NCI-H2107 (cell line): ENCODE data around the gene ASXL2.
"Not testable (repeated sequence)": the region's sequence is repeated elsewhere in the genome, so short reads cannot be mapped to it uniquely, and the experiment has no call there.

Experiments
- DNase-seq: peaks from one replicate; lab custom pipeline; 2025; lab: John Stamatoyannopoulos, UW

ASXL2 gene

DNA sequence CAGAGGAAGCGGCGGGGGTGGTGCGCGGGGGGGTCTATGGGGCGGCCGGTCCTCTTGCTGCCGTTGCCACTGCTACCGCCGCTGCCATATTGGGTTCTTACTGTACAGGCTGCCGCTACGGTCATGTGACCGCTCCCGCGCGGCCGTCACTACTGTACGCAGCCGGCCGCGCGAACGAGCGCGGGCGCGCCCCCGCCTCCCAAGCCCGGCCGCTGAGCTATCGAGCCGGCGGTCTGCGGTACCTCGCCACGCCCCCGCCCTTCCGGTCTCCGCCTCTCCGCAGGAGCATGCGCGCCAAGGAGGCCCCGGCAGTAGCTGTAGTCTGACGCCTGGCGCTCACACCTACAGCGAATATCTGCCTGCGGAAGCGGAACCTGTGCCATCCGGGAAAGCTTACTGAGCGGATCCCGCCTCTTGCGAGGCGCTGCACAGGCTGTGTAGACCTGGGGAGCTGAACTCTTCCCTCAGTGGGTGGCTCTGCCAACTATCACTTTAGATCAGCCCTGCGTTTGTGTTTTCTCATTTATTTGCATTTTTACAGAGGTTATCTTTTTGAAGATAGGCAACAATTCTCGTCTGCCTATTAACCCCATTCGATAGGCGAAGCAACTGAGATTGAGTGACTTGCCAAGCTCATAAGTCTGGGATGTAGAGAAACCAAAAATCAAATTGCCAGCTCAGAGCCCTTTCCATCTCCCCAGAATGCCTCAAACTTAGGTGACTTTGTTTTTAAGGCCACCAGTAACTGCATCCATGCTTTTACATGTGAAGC, at the start of gene ASXL2:
TSS of gene ASXL2 (minus strand) at position 127 of the 772 bp plus-strand sequence. CDS start 265 bp downstream, outside the sequence.
- peak; percentile 94 for DNase-seq

DNA sequence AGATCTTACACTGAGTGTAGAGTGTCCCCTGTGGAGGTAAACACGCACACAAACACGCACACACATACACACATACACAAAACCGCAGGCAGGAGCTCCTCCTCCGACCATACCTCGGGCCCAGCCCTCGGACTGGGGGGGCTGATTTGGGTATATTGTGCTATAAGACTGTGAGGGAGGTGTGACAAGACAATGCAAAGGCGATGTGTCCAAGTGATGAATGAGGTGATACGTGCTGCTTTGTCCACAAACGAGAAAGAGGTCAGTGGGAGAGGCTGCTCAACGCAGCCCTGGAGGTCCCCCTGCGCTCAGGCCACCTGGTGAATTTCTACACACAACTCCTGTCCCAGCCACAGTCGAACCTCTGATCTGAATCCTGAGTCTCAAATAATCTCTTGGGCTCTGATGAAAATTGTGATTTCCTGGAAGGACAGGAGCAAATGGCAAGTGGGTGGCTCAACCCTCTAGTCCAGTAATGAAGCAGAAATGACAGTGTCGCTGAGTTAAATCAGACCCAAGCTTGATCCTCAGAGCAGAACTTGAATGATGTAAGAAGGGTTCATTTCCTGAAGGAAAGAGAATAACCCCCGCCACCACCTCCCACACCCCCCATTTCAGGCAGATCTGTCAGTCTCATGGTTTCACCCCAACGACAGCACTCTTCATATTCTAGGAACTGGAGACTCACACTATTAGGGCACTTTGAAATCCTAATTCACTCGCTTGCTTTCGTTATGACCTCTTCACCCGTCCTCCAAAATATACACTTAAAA, 48.9 kb upstream of the ASXL2 start:
- DNase-seq, result no peak

DNA sequence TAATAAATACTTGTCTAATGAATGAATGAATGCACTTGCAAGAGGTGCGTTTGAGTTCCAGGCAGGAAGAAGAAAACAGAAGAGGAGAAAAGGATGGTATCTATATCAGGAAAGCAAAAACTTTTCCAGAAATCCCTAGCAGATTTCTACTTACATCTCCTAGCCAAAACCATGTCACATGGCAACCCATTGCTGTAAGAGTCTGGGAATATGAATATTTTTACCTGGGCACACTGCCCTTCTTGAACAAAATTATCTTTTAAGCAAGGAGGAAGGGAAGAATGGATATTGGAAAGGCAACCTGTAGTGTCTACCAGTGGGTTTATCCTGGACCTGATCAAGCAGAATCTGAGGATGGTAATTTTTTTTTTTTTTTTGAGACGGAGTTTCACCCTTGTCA, 44.2 kb upstream of the ASXL2 start:
- no peak for DNase-seq

DNA sequence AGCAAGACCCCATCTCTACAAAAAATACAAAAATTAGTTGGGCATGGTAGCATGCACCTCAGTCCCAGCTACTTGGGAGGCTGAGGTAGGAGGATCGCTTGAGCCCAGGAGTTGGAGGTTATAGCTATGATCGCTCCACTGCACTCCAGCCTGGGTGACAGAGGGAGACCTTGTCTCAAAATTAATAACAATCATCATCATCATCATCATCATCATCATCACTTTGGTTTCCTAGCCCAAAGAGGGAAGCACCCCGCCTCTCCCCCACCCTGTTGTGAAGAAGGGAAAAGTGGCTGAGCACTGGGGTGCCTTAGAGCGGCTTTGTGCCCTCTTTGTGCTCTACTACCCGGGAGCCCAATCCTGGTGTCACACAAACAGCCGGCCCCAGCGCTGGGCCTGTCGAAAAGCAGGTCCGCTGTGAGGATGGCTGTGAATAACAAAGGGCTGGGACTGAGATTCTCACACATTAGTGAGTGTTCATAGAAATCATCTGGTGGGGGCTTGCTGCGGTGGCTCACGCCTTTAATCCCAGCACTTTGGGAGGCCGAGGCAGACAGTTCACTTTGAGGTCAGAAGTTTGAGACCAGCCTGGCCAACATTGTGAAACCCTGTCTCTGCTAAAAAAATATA, 42.6 kb upstream of the ASXL2 start:
- no peak for DNase-seq

DNA sequence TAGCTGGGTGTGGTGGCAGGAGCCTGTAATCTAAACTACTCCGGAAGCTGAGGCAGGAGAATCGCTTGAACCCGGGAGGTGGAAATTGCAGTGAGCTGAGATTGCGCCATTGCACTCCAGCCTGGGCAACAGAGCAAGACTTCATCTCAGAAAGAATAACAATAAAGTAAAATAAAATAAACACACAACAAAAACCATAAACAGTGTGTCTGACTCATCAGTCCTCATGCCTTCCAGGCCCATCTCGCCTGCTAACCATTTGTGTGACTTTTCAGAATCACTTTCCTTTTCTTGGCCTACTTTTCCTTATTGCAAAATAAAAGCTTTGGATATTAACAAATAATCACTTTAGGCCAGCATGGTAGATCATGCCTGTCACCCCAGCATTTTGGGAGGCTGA, 42.0 kb upstream of the ASXL2 start:
- DNase-seq, result no peak

DNA sequence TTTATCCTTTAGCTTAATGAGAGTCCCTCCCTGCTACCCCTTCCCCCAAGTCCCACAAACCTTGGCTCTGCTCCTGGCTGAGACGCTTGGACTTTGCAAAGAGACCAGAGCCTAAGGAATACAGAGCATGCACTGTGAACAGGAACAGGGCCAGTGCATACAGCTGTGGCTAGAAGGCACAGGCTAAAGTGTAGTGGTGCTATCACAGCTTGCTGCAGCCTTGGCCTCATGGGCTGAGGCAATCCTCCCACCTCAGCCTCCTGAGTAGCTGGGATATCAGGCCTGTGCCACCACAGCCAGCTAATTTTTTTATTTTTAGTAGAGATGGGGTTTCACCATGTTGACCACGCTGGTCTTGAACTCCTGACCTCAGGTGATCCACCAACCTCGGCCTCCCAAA, 39.5 kb upstream of the ASXL2 start:
- DNase-seq, result no peak

DNA sequence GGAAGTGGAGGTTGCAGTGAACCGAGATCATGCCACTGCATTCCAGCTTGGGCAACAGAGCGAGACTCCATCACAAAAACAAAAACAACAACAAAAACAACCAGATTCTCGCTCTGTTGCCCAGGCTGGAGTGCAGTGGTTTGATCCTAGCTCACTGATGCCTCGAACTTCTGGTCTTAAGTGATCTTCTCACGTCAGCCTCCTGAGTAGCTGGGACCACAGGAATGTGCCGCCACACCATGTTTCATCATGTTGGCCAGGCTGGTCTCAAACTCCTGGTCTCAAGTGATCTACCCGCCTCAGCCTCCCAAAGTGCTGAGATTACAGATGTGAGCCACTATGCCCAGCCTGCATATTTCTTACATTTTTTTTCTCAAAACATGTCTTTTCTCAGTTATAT, 39.1 kb upstream of the ASXL2 start:
- not testable (repeated sequence) for DNase-seq

DNA sequence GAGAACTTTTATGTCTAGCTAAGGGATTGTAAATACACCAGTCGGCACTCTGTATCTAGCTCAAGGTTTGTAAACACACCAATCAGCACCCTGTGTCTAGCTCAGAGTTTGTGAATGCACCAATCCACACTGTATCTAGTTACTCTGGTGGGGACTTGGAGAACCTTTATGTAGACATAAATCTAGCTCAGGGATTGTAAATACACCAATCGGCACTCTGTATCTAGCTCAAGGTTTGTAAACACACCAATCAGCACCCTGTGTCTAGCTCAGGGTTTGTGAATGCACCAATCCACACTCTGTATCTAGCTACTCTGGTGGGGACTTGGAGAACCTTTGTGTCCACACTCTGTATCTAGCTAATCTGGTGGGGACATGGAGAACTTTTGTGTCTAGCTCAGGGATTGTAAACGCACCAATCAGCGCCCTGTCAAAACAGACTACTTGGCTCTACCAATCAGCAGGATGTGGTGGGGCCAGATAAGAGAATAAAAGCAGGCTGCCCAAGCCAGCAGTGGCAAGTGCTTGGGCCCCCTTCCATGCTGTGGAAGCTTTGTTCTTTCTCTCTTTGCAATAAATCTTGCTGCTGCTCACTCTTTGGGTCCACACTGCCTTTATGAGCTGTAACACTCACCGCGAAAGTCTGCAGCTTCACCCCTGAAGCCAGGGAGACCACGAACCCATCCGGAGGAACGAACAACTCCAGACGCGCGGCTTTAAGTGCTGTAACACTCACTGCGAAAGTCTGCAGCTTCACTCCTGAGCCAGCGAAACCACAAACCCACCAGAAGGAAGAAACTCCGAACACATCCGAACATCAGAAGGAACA, 37.9 kb upstream of the ASXL2 start:
- not testable (repeated sequence) for DNase-seq

DNA sequence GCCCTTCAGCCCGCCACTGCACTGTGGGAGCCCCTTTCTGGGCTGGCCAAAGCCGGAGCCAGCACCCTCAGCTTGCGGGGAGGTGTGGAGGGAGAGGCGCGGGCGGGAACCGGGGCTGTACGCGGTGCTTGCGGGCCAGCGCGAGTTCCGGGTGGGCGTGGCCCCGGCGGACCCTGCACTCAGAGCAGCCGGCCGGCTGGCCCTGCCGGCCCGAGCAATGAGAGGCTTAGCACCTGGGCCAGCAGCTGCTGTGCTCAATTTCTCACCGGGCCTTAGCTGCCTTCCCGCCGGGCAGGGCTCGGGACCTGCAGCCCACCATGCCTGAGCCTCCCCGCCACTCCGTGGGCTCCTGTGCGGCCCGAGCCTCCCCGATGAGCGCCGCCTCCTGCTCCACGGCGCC, 37.1 kb upstream of the ASXL2 start:
- DNase-seq, result not testable (repeated sequence)

DNA sequence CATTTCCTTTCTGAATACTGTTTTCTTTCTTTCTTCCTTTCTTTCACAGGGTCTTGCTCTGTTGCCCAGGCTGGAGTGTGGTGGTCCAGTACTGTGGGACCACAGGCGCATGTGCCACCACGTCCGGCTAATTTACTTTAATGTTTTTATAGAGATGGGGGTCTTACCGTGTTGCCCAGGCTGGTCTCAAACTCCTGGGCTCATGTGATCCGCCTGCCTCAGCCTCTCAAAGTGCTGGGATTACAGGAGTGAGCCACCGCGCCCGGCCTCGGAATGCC, 35.3 kb upstream of the ASXL2 start:
- DNase-seq, result not testable (repeated sequence)

DNA sequence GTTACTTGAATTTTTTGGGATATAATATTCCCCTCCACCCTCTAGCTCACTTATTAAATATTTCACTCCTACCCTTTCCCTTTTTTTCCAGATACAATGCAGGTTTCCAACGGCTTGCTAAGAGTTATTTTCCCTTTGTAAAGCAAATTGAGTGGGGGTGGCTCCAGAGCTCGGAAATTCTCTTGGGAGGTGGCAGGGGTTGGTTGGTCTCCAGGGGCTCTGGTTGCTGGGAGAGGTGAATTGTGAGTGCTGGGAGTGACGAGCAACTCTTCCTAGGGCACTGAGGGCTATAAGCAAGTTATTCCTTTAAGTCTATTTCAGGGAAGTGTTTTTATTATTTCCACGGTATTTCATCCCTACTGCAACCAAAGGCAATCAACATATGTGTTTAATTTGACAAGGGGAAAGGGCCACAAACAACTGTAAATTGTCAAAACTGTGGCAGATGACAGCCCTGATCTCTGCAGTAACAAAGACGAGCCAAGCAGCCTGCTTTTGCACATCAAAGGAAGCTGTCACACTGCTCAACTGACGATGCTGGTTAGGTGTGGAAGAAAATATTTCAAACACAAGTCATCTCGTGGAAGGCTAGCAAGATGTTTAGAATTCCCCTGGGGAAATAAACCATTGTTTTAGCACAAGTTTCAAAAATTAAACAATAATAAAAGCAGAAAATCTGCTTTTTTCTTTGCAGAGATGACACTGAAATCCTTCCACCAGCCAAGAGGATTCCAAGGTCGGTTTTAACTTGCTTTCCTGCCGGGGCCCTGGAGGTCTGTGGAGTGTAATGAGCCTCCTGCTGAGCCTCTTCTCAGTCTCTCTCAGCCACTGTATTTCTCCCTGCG, 34.8 kb upstream of the ASXL2 start:
- peak; percentile 14 for DNase-seq

DNA sequence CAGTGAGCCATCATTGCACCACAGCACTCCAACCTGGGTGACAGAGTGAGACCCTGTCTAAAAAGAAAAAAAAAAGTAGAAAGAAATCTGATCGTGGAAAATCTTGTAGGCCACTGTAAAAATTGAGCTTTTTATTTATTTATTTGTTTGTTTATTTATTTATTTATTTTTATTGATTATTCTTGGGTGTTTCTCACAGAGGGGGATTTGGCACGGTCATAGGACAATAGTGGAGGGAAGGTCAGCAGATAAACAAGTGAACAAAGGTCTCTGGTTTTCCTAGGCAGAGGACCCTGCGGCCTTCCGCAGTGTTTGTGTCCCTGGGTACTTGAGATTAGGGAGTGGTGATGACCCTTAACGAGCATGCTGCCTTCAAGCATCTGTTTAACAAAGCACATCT, 31.3 kb upstream of the ASXL2 start:
- not testable (repeated sequence) for DNase-seq

DNA sequence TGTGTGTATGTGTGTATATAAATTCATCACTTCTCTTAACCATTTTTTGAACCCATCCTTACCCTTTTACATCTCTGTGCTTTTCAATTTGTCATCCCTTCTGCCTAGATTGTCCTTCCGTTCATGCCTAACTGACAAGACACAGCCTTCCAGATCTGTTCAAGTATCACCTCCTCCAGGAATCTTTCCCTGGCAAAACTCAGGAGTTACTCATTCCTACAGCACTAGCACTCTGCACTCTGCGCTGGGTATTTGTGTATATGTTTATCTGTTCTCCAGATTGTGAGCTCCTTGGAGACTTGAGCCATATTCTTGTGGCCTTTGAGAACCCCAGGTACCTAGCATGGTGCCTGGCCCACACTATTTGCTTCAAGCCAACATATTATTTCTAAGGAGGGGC, 26.8 kb upstream of the ASXL2 start:
- no peak for DNase-seq

DNA sequence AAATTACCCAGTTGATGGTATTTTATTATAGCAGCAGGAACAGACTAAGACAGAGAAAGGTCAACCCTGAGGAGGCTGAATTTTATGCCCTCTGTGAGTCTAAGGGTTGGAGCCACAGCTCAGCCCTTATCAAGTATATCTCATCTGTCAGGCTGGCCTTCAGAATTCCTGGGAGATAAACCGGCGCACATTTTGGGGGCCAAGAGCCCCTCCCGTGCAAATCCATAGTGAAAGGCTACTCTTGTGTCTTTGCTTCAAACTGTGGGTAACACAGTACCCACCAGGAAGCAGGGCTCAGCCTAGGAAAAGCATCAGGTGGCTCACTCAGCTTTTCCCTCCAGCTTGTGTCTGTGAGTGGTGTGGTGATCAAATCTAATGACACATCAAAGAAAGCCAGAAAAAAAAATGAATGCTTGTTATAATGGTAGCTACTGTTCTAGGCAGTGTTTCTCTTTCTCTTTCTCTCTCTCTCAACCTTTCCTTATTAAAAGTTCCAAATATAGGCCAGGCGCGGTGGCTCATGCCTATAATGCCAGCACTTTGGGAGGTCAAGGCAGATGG, 25.0 kb upstream of the ASXL2 start:
- no peak for DNase-seq

DNA sequence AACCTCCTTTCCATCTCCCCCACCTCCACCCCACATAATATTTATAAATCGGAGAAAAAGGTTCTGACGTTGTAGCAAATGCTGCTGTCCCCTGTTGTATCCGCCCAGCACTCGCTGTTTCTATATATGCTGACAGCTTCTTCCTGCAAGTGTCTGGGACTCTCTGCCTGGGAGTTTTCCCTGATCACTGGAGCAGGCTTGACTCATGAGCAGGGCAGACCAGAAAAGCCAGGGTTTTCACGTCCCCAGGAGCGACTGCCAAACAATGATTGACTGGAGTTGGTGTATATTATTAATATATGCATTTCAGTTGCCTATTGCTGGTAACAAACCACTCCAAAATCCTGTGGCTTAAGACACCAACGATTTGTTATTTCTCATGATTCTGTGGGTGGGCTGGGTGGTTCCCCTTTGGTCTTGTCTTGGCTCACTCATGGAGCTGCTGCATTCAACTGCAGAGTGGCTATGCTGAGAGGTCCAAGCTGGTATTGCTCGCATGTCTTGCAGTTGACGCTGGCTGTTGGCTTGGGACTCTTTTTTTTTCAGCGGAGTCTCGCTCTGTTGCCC, 21.2 kb upstream of the ASXL2 start:
- DNase-seq, result no peak

DNA sequence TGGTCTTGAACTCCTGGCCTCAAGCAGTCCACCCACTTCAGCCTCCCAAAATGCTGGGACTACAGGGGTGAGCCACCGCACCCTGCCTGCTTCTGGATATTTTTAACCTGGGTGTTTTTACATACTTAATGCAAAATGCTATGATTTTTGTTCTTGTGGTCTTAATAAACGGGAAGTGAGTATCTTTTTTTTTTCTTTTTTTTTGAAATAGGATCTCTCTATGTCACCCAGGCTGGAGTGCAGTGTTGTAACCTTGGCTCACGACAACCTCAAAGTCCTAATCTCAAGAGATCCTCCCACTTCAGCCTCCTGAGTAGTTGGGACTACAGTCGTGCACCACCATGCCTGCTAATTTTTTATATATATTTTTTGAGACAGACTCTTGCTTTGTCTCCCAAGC, 19.2 kb upstream of the ASXL2 start:
- DNase-seq, result no peak

DNA sequence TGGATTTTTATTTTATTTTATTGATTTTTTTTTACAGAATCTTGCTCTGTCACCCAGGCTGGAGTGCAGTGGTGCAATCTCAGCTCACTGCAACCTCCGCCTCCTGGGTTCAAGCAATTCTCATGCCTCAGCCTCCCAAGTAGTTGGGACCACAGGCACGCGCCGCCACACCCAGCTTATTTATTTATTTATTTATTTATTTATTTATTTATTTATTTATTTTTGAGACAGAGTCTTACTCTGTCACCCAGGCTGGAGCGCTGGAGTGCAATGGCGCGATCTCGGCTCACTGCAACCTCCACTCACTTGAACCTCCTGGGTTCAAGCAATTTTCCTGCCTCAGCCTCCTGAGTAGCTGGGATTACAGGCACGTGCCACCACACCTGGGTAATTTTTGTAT, 18.0 kb upstream of the ASXL2 start:
- not testable (repeated sequence) for DNase-seq

DNA sequence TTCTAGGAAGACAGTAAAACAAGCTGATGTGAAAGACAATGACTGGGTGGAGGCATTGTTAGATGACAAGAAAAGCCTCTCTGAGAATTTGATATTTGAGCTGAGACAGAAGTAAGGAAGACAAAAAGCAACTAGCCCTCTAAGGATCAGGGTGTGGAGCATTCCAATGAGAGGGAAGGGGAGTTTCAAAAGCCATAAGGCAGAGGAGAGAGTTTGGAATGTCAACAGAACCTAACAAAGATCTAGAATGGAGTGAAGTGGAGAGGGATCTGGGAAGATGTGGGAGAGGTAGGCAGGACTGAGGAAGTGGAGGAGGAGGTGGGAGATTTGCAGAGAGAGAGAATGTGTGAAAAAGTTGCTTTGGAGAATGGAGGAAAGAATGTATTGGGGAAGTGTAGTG, 17.3 kb upstream of the ASXL2 start:
- DNase-seq, result no peak

DNA sequence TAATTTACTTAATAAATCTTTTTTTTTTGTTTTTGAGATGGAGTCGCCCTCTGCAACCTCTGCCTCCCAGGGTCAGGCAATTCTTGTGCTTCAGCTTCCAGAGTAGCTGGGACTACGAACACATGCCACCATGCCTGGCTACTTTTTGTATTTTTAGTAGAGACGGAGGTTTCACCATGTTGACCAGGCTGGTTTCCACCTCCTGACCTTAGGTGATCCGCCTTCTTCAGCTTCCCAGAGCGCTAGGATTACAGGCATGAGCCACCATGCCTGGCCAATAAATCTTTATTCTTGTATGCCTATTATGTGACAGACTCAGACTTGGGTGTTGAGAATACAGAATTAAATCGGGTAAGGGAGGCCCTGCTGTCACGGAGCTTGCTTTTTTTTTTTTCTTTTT, 16.7 kb upstream of the ASXL2 start:
- DNase-seq, result no peak

DNA sequence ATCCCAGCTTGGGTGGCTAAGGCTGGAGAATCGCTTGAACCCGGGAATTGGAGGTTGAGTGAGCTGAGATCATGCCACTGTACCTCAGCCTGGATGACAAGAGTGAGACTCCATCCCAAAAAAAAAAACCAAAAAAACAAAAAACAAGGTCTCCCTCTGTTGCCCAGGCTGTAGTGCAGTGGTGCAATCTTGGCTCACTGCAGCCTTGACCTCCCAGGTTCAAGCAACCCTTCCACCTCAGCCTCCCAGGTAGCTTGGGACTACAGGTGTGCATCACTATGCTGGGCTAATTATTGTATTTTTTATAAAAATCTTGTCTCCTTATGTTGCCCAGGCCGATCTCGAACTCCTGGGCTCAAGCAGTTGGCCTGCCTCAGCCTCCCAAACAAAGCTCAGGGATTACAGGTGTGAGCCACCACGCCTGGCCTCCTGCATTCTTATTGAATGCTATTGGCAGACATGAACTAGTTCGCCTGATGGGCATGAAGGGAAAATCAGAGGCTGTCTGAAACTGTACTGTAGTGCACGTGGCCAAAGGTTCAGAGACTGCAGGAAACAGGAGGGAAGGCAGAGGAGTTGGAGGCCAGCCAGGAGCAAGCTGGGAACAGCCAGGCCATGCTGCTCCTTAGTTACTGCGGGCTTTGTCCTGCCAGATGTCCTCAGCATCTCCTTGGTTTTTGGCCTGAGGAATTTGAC, 16.0 kb upstream of the ASXL2 start:
- DNase-seq, result no peak
